HG03135 (cell line): ENCODE measurements around the gene ZBTB16.

Source experiments
- ATAC-seq: cut with Tn5 transposase; IDR thresholded peaks from one replicate; pipeline ENCODE4 v1.9.1; 2021; ENCODE audit warnings: mild to moderate bottlenecking, moderate library complexity; ENCODE audit not compliant: unreplicated experiment

Gene ZBTB16

DNA sequence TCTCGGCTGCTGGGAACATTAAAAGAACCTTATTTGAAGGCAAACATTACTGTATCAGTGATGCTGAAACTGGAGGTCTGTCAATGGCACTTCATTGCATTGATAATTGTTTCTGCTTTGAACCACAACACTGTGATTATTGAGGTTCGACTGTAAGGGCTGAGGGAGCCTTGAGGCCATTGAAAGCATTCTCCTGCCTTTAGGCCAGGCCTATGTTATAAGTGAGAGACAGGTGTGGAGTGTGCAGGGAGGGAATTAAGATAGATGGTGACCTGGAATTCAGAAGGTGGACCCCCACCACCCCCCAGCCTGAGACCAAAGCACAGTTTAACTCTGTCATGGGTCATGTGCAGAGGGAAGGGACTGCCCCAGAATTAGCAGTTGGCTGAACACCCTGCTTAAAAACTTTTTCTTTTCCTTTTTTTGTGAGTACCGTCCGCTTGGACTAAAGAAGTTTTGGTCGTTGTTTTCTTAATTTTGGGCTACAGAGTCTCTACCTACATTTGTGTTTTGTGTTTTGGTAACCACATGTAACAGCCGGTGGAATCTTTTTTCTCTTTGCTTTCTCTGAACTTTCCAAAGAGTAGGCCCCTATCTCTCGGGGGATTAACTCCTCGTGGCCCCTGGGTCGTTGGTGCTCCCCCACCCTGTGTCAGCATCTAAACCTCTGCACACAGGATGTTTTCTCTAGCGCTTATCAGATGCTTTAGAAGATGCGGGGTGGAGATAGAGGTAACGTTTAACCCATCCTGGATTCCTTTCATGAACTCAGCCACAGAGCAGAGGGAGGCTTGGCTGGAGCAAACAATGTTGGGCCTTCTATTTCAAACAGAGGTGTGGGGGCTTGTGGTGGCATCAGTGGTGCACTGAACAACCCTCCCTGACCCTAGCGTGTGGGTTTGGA is 43.7 kb downstream of the ZBTB16 start:
- ATAC-seq, result no peak

DNA sequence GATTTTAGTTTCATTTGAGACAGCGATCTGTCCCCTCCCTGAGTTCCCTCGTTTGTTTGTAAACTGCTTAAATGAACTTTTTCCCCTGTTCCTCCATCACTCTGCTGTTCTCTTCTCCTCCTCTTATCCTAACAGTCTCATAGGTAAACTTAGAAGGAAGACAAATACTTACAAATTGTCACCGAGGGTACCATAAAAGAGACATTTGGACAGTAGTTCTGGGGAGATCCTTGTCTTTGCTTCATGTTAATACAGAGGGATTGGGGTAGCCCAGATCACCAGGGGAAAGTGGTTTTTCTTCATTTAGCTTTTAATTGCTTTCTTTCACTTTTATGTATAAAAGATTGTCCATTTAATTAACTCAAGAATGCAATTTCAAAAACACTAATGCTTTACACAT is 46.1 kb downstream of the ZBTB16 start:
- no peak for ATAC-seq

DNA sequence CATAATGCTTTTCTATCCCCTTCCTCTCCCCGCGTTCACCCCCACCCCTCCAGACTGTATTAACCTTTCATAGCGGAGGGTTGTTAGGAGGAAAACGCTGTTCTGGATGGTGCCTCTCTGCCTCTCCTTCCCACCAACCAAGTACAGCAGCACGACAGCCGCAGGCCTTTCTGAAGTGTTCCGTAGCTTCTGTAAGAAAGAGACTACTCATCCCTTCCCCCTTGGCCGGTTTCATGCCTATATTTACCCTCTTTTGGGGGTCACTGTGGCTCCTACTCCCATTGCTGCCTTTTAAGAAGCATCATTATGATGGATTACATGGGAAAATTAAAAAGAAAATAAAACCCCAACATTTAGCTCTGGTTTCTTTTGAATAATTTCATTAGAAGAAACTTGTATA is 46.5 kb downstream of the ZBTB16 start:
- no peak for ATAC-seq

DNA sequence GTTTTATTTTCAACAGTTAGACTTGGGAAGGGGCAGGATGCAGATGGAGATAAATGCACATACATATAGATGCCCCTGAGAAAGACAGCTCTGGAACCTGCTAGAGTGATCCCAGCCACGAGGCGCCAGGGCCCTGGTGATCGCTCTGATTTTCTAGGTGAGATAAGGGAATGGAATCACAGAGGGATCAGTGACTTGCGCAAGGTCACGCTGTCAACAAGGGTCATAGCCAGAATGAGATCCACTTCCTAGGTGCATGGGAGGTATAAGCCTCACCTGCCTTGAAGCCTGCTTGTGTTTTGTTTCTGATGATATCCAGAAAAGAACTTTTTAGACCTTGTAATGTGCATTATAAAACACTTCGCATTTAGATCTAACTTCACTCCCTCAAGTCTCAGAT is 47.5 kb downstream of the ZBTB16 start:
- ATAC-seq, result no peak

DNA sequence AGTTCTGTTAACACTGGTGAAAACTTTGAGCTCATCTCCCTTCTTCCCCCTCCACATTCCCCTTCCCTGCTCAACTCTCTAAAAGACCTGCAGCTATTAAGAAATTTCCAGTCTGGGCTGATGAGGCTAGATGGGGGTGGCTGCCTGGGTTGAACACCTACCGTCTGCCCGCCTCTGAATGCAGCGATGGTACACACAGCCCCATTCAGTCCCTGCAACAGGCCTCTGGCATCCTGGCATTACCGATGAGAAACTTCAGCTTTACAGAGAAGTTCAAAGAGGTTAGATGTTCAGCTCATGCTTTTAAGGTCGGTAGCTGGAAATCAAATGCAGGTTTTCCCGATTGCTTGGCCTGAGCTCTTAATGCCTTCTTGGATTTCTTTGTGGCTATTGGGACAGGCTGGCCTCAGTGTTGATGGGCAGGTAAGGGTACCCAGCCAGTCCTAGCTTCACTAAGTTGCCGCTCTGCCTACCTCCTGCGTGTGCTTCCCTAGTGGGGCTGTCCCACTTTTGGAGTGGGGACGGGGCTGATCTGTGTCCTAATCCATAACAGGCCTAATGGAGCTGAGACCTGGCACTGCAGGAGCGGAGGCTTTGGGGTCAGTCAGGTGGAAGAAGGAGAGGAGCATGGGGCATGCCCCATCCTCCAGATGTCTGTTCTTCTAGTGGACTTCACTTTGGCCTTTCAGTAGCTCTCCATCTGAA is 49.1 kb downstream of the ZBTB16 start:
- no peak for ATAC-seq

DNA sequence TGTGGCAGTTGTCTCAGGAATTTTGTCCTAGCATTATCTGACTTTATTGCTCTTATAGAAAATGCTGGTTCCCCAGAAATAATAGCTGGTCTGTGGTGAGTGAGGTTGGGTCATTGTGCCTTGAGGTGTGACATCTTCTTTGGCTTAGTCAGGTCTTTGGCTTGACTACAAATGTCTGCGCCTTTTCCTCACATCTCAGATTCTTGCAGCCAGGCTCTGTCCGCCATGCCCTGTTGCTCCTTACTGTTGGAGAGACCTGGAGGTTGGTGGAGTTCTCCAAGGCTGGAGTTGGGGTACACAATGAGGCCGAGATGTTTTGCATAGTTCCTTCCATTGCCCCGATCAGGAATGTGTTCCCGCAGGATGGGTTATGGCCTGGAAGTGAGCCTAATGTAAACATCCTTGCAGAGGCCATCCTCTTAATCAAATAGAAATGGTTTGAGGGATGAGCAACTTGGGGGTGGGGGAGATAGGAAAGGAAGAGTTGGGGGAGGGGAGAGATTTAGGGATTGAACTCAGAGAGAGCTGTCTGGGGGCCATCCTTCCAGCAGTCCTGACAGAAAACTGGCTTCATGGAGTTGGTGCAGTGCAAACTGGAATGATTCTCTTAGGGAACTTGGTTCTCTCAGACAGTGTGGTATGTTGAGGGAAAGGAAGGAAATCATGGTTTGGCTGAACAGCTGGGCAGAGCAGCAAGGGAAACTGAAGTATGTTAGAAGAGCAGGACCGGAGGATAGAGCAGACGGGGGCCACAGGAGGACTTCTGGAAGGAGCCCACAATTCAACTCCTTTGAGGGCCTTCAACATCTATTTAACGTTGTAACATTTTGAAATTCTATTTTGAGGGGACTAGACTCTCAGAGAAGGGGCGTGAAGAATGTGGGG is 49.9 kb downstream of the ZBTB16 start:
- ATAC-seq, result no peak

DNA sequence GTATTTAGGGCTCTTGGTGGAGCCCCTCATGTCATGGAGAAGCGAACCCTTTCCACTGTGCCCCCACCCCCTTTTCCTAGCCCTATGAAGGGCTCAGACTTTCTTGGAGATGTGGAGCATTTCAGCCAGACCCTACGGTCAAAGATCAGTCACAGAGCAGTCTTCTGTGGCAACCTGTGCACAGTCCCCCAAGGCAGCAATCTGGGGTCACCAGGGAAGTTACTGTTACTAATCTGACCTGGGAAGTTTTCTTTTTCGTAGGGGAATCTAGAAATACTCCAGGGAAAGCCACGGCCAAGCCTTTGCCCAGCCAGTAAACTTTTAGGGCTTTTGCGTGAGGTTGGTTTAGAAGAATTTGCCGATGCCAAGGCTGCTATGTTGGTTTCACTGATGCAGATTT is 50.6 kb downstream of the ZBTB16 start:
- ATAC-seq, result no peak

DNA sequence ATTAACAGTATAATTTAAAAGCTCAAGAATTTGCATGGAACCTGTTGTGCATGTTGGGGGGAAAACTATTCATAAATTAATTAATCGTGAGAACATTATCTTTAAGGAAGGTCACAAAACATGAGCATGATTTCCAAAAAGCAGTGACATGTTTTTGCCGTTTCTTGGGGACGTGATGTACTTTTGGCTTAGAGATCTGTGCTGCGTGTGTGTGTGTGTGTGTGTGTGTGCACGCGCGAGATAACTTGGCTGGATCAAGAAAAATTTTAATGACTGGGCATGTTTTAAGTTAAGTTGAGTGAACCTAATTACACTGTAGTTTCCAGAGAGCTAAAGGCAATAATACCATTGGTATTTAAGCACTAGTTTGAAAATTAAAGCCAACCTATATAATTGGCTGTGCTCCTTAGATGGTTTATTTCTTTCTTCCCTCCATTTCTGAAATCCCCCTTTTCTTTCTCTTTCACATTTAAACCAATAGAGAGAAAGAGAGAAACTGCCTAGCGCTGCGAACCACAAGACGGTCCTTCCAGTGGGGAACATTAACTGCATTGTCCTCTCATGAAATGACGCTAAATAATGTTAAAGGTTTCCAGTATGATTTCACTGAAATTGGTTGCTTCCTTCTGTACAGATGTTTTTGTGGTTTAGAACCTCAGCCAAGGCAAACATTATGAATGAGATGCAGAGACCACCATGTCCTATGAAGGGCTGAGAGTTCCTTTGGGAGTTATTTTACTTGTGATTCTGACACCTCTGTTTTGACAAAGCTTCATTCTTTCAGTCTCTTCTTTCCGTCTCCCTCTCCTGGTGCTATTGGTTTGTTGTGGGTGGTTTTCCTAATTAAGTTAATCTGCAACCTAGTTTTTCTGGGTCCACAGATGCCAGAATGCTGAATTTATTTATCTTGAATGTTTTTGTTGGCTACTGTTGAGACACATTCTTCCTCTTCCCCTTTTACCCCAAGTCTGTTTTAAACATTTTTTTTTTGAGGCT is 51.7 kb downstream of the ZBTB16 start:
- ATAC-seq, result no peak

DNA sequence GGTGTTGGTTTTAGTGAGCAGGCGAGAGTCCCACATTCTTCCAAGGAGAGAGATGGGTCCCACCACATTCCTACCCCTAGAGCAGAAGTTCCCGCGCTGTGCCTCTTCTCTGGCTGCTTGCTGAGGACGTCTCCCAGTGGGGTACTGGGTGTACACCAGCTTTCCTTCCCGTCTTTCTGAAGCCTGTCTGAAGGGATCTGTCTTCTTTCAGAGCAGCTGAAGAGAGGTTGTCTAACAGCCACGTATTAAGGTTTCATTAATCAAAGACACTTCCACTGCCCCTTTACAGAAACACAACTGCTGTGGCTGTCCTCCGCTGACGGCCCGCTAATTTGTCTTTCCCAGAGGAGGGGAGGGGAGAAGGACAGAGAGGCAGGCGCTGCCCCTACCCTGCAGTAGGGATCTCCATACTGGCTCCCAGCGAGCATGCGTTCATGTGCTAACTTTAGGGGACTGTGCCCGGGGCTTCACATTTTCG is 56.0 kb downstream of the ZBTB16 start:
- ATAC-seq, result no peak

DNA sequence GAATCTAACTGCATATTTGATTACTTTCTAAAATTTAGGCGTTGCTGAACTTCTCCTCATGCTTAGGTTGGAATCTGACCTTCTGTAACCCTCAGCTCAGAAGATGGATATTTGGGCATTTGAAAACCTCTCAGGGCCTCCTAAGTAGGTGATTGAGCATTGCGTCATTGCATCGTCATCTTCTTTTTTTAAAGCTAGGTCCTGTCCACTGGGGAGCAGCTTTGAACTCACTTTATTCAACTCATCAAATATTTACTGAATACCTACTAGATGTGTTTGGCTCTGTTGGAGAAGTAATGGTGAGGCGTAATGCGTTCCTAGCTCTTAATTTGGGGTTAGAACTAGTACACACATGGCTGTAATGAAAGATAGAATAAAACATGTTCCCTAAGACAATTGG is 56.8 kb downstream of the ZBTB16 start:
- ATAC-seq, result no peak

DNA sequence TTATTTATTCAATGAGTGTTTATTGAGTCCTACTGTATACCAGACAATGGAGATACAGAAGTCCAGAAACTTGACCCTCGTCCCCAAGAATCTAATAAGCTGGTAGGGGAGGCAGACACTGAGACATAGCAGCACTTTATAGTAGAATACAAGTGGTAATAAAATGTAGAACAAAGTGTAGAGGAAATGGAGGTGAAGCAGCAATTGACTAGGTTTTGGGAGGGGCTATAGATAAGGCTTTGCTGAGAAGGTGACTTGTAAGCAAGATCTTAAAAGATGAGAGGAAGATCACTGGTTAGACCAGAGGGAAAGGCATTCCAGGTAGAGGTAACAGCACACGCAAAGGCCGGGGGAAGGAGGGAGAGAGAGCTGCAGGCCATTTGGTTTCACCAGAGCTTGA is 57.3 kb downstream of the ZBTB16 start:
- no peak for ATAC-seq

DNA sequence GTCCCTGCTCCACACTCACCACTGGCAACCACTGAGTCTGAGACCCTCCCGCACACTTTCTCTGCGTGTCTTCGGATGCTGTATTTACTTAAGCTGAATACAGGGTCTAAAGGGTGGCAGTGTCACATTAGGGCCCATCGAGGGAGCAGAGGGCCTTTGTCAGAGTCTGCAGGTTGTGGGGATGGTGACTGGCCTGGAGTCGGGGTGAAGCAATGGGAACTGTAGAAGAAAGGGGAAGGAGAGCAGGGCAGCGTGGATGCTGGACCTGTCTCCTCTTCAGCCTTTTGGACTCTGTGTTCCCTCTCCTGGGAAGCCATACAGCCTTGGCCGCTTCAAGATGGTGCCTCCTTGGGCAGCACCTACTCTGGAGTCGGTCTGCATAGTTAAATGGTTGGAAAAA is 61.1 kb downstream of the ZBTB16 start:
- ATAC-seq, result no peak

DNA sequence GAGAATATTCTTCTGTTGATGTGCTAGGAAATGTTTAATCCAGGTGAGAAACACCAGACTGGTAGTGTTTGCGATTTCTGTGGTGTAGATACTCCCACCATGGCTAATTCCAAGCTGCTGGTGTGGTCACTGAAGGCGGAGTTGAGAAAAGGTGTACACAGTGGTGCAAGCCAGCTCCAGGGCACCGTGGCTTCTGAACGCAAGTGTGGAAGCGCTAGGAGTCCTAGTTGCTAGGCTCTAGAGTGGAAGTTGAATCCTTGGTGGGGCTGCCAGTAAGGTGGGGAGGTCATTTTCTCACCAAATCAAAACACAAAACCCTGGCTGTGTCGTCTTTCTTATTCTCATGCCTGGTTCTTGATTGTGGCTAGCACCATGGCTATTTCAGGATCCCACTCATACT is 61.6 kb downstream of the ZBTB16 start:
- ATAC-seq, result no peak

DNA sequence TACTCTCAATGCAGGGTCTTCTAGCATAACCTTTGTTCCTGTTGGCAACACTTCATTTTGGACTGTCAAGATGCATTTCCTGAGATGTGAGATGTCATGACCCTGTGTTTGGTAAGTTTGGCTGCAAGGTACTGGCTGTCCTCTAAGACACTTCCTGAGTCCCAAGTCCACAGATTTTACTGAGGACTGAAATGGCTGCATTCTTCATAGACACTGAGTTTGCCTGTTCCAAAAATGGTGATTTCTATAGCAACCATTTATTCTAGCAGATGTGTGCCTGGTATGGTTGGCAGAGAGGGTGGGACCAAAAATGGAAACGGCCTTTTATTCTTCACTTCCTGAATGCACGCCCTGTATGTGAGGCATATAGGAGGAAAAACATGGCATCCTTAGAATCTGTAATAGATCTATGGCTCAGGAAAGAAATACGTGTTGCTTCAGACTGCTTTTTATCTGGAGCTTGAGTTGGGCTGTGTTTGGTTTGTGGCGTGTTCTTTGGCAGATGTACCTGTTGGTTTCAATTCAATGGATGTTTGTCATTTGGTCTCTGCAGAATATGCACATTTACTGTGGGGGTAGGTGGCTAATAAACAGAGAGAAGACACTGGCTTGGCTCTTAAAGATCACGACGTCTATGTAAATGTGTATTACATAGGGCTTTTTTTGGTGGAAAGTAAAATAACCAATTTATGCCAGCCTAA is 62.4 kb downstream of the ZBTB16 start:
- no peak for ATAC-seq

DNA sequence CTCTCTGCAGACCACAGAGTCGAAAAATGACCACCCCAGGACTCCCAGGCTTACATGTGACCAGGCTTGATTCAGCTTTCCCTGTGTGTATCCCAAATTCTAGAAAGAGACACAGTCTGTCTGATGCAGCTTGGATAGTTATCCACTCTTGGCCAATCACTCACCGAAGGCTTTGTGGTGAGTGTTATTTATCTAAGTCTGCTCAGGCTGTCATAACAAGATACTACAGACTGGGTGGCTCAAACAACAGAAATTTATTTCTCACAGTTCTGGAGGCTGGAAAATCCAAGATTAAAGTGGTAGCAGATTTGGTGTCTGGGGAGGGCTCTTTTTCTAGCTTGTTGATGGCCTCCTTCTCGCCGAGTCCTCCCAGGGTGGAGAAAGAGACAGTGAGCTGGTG is 63.2 kb downstream of the ZBTB16 start:
- no peak for ATAC-seq

DNA sequence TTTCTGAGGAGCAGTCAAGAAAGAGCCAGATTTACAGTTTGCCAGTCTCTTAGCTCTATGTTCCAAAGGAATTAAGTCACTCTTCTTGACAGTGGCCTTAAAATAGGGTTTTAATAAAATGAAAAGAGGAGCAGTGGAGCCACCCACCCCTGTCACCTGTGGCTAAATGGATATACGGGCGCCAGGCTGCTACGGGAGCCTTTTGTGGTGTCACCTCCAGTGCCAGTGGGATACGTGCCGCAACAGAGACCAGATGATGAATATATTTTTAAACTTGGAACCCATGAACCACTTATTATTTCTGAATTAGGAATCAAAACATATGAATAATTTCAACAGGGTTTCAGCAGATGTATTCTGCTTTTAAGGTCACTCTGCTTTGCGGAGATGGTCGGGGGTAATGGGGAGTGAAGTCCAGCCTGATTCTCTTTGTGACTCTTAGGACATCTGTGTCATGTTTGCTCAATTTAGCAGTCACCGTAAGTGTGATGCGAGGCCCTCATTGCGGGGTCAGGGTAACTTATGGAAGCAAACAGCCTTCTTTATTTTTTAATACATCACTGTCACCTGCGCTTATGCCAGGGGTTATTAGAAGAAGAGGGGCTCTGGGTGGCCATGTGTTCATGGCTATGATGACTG is 64.3 kb downstream of the ZBTB16 start:
- no peak for ATAC-seq

DNA sequence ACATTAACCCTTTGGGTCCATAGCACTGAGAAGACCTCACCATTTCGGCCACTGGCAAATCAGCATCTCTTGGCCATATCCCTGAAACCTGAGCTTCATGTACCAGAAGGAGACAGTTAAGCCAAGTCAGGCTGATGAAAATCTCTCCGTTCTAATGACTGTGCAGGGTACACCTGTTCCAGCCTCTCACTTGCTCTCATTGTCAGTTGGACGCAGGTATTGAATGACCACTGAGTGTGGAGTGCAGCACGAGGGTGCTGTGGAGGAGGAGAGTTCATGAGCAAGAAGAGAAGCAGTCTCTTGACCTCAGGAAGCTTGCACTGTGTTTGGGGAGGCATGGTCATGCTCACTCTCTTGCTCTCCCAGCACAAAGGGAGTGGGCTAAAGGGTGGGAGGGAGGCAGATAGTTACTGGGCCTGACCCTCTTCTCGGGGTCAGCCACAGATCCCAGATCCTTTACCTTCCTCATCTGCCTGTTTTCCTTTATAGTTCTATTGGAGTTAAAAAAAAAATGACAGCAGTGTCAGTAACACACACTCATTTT is 65.2 kb downstream of the ZBTB16 start:
- ATAC-seq, result no peak

DNA sequence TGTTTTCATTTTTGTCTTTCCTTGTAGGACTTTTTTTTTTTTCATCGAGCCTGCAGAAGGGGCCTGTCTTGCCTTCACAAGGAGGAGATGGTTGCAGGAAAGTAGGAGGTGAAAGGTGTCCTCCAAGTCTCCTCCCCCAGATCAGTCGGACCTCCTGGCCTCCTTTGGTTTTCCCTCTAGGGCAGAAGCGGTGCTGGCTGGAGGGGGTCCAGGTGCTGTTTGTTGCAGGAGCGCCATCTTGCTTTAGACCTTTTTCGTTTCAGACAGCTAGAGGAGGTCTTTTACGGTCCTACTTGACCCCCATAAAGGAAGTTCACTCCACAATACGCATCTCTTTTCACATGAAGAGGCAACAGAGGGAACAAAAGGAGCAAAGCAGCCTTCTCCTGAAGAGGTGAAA is 66.0 kb downstream of the ZBTB16 start:
- no peak for ATAC-seq

DNA sequence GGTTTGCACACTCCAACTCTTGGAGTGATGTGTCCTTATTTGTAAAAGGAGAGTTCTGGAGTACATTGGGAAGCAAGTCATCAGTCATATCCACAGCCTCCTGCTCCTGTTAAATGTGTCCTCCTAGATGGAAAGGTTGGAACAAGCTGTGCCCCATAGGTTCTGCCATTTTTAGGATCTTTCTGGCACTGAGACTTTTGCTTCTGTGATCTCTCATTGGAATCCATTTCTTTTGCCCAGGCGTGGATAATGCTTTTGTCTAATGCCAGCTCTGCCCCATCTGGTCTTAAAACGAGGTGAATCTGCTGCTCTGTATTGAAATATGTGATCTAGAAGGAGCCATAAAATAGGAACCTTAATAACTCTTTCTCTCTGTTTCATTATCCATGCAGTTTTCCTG is 66.4 kb downstream of the ZBTB16 start:
- ATAC-seq, result no peak
